ENCODE data around the gene SBK1. TPM values are rescaled to one million over a fixed set of nuclear protein-coding genes. Genes with fewer than 3 reads are reported as not detected.
"Not testable (repeated sequence)": the region's sequence is repeated elsewhere in the genome, so short reads cannot be mapped to it uniquely, and the experiment has no call there.

SBK1 gene
- total RNA-seq, 1 experiment from 2014 or later = 19.2 TPM

- H3K79me2 ChIP-seq (ENCODE audit: insufficient read depth, low read length); H3K9ac ChIP-seq (ENCODE audit: low read length); H3K27me3 ChIP-seq (ENCODE audit: insufficient read depth, low read length); DNase-seq (ENCODE audit: low read depth, low spot score); H3K4me1 ChIP-seq (ENCODE audit: control insufficient read depth in 1 of 2, insufficient read depth in 2 of 2, low read length in 2 of 2); H3K9me3 ChIP-seq (ENCODE audit: control insufficient read depth in 1 of 2, insufficient read depth in 1 of 2, low read depth in 1 of 2, low read length in 2 of 2); H3K36me3 ChIP-seq (ENCODE audit: control insufficient read depth in 1 of 2, insufficient read depth in 2 of 2, low read length in 2 of 2); H3K4me2 ChIP-seq (ENCODE audit: low read length); RAD21 ChIA-PET (ENCODE audit: low non-redundant PET in 1 of 2, low total read pairs in 2 of 2, uncharacterized antibody in 2 of 2, unreplicated experiment in 2 of 2); POLR2A ChIA-PET; BruUV-seq (replicated peaks); ATAC-seq; H3K27ac ChIP-seq (ENCODE audit: low read depth, low read length); H4K20me1 ChIP-seq (ENCODE audit: insufficient read depth); H2AFZ ChIP-seq (ENCODE audit: low read depth, low read length, poor library complexity, severe bottlenecking); H3K9me2 ChIP-seq (ENCODE audit: insufficient read depth); CTCF ChIA-PET; H3K4me3 ChIP-seq (replicated peaks in 1 of 2; ENCODE audit: low read depth in 1 of 2, low read length in 2 of 2); intact Hi-C loops (cut with micrococcal nuclease): not testable (repeated sequence)
Observed at GRCh38 chr16:28332632-28333031, 40.3 kb downstream of the SBK1 start.

DNA sequence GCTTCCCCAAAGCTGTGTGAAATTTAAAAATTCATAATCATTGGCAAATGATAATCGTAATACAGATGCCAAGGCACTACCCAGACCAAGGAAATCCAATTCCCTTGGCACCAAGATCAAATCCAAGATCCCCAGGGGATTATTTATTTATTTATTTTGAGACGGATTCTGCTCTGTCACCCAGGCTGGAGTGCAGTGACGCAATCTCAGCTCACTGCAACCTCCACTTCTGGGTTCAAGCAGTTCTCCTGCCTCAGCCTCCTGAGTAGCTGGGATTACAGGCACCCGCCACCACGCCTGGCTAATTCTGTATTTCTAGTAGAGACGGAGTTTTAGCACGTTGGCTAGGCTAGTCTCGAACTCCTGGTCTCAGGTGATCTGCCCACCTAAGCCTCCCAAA is 43.4 kb downstream of the SBK1 start:
- H3K79me2 ChIP-seq (ENCODE audit: insufficient read depth, low read length); H3K9ac ChIP-seq (ENCODE audit: low read length); H3K27ac ChIP-seq (ENCODE audit: low read depth, low read length); H3K36me3 ChIP-seq (ENCODE audit: control insufficient read depth in 1 of 2, insufficient read depth in 2 of 2, low read length in 2 of 2); H2AFZ ChIP-seq (ENCODE audit: low read depth, low read length, poor library complexity, severe bottlenecking); H3K4me3 ChIP-seq (replicated peaks in 1 of 2; ENCODE audit: low read depth in 1 of 2, low read length in 2 of 2); POLR2A ChIA-PET; BruUV-seq (replicated peaks); H3K9me3 ChIP-seq (ENCODE audit: control insufficient read depth in 1 of 2, insufficient read depth in 1 of 2, low read depth in 1 of 2, low read length in 2 of 2); CTCF ChIA-PET; H3K4me2 ChIP-seq (ENCODE audit: low read length); H4K20me1 ChIP-seq (ENCODE audit: insufficient read depth); H3K27me3 ChIP-seq (ENCODE audit: insufficient read depth, low read length); intact Hi-C loops (cut with micrococcal nuclease); RAD21 ChIA-PET (ENCODE audit: low non-redundant PET in 1 of 2, low total read pairs in 2 of 2, uncharacterized antibody in 2 of 2, unreplicated experiment in 2 of 2); H3K9me2 ChIP-seq (ENCODE audit: insufficient read depth); DNase-seq (ENCODE audit: low read depth, low spot score); ATAC-seq; H3K4me1 ChIP-seq (ENCODE audit: control insufficient read depth in 1 of 2, insufficient read depth in 2 of 2, low read length in 2 of 2): not testable (repeated sequence)

DNA sequence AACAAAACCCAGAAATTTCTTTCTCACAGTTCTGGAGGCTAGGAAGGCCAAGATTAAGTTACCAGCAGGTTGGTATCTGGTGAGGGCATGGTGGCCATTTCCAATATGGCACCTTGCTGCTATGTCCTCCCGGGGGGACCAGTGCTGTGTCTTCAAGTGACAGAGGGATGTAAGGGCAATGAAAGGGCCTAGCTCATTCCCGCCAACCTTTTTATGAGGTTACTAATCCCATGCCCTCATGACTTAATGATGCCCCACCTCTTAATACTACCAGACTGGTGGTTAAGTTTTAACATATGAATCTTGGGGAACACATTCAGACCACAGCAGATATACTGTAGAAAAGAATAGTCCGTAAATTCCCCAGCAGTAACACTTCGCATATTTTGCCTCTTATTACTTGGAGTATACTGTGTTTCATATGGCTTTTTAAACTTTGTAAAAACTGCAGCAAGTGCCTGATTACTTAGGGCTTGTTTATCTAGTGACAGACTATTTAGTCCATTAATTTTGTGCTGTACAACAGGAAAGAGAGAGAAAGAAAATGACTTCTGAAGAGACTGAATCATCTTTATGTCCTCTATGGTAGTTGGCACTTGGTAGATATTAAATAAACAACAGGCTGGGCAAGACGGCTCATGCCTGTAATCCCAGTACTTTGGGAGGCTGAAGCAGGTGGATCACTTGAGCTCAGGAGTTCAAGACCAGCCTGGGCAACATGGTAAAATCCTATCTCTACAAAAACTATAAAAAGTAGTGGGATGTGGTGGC is 44.8 kb downstream of the SBK1 start:
- ATAC-seq; DNase-seq (ENCODE audit: low read depth, low spot score): not testable (repeated sequence)

DNA sequence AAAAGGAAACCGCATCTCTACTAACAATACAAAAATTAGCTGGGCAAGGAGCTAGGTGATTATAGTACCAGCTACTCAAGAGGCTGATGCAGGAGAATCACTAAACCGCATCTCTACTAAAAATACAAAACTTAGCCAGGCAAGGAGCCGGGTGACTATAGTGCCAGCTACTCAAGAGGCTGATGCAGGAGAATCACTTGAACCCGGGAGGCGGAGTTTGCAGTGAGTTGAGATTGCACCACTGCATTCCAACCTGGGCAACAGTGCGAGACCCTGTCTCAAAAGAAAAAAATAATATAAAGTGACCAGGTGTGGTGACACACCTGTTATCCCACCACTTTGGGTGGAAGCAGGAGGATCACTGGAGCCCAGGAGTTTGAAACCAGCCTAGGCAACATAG is 45.9 kb downstream of the SBK1 start:
- H3K9ac ChIP-seq (ENCODE audit: low read length); H3K4me2 ChIP-seq (ENCODE audit: low read length); CTCF ChIA-PET; H3K4me3 ChIP-seq (replicated peaks in 1 of 2; ENCODE audit: low read depth in 1 of 2, low read length in 2 of 2); H2AFZ ChIP-seq (ENCODE audit: low read depth, low read length, poor library complexity, severe bottlenecking); RAD21 ChIA-PET (ENCODE audit: low non-redundant PET in 1 of 2, low total read pairs in 2 of 2, uncharacterized antibody in 2 of 2, unreplicated experiment in 2 of 2); H3K9me3 ChIP-seq (ENCODE audit: control insufficient read depth in 1 of 2, insufficient read depth in 1 of 2, low read depth in 1 of 2, low read length in 2 of 2); H3K4me1 ChIP-seq (ENCODE audit: control insufficient read depth in 1 of 2, insufficient read depth in 2 of 2, low read length in 2 of 2); BruUV-seq (replicated peaks); POLR2A ChIA-PET; H4K20me1 ChIP-seq (ENCODE audit: insufficient read depth); H3K36me3 ChIP-seq (ENCODE audit: control insufficient read depth in 1 of 2, insufficient read depth in 2 of 2, low read length in 2 of 2); H3K9me2 ChIP-seq (ENCODE audit: insufficient read depth); DNase-seq (ENCODE audit: low read depth, low spot score); ATAC-seq; H3K79me2 ChIP-seq (ENCODE audit: insufficient read depth, low read length); H3K27ac ChIP-seq (ENCODE audit: low read depth, low read length); H3K27me3 ChIP-seq (ENCODE audit: insufficient read depth, low read length); intact Hi-C loops (cut with micrococcal nuclease): not testable (repeated sequence)

More for the DNA sequence above, 44.8 kb downstream of the SBK1 start:
- BruUV-seq (replicated peaks); CTCF ChIA-PET; H3K9ac ChIP-seq (ENCODE audit: low read length); H3K36me3 ChIP-seq (ENCODE audit: control insufficient read depth in 1 of 2, insufficient read depth in 2 of 2, low read length in 2 of 2); POLR2A ChIA-PET; H3K79me2 ChIP-seq (ENCODE audit: insufficient read depth, low read length); H3K27me3 ChIP-seq (ENCODE audit: insufficient read depth, low read length); H3K9me2 ChIP-seq (ENCODE audit: insufficient read depth); H3K4me3 ChIP-seq (replicated peaks in 1 of 2; ENCODE audit: low read depth in 1 of 2, low read length in 2 of 2); RAD21 ChIA-PET (ENCODE audit: low non-redundant PET in 1 of 2, low total read pairs in 2 of 2, uncharacterized antibody in 2 of 2, unreplicated experiment in 2 of 2); intact Hi-C loops (cut with micrococcal nuclease); H3K27ac ChIP-seq (ENCODE audit: low read depth, low read length); H3K4me1 ChIP-seq (ENCODE audit: control insufficient read depth in 1 of 2, insufficient read depth in 2 of 2, low read length in 2 of 2); H3K9me3 ChIP-seq (ENCODE audit: control insufficient read depth in 1 of 2, insufficient read depth in 1 of 2, low read depth in 1 of 2, low read length in 2 of 2); H3K4me2 ChIP-seq (ENCODE audit: low read length); H4K20me1 ChIP-seq (ENCODE audit: insufficient read depth); H2AFZ ChIP-seq (ENCODE audit: low read depth, low read length, poor library complexity, severe bottlenecking): not testable (repeated sequence)

Measured in HCT116 (cell line).